ENCODE results near the gene OSM.

Gene OSM

DNA sequence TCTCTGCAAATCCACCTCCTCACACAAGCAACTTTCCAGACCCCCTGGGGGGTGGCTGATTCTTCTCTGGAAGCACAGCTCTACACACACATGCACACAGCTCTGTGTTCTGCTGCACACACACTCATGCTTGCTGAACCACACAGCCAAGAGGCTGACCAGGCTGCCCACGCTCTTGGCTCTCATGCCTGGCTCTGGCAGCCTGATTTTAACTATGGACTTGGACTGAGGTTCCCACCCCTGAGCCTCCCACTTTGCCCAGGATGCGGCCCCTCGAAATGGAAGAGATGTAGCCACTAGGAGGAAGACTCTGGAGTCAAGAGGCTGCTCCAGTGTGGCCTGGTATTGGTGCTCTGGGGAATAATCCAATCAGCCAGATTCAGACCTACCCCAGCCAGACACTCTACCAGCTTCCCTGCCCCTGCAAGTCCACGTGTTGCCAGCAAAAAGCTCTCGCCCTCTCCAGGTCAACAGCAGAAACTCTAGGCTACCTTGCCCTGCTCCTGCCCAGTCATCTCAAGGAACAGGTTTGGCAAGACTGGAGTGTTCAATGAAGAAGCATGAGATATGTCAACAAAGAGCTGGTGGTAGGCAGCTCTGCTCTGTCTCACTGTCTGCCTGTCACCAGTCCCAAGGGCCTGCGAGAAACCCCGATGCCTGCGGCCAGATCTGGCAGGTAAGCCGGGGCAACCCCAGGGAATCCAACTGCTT, 31.5 kb upstream of the OSM start:
- DNase-seq (ENCODE audit: low spot score) = no peak

DNA sequence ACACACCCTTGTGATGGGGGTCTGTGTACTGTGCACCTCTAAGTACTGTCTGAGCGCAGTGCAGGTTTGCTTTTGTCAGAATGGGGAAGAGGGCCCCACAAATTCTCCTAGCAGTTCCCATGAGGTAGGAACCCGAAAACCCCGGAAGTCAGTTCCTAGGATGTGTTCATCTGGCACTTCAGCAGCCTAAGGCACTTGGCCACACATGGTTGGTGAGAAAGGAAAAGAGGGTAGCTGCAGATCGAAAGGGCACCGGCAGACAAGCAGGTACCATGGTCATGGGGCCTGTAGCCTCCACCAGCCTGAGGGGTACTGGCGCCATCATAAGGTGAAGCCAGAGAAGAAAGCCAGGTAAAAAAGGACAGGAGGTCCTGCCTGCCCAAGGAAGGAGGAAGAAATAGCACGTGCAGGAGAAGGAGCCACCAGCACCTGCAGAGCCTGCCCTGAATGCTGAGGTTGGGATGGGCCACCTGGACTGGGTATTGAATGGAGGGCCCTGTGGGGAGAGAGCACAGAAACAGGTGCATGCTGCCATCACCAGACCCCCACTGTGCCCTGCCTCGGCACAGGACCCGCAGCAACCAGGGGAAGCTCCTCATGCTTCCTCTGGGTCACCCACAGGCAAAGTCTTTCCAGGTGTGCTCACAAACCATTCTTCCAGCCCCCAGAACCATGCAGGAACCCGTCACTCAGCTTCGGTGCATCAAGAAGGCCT, 30.8 kb upstream of the OSM start:
- no peak for DNase-seq (ENCODE audit: low spot score)

DNA sequence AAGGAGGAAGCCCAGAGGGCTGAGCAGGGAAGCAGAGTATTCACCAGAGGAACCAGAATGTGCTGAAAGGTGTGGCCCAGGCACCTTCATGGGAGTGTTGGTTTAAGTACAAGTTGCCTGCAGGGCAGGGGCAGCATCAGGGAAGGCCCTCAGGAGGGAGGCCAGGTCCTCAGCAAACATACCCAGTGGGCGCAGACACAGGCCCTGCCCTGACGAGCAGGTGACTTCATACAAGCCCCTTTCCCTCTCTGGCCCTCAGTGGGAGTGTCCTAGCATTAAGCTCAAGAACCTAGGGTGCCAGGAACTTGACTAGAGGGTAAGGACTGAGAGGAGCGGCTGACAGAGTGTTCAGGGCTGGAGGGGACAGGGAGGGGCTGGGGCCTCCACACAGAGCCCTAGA, 30.2 kb upstream of the OSM start:
- no peak for DNase-seq (ENCODE audit: low spot score)

DNA sequence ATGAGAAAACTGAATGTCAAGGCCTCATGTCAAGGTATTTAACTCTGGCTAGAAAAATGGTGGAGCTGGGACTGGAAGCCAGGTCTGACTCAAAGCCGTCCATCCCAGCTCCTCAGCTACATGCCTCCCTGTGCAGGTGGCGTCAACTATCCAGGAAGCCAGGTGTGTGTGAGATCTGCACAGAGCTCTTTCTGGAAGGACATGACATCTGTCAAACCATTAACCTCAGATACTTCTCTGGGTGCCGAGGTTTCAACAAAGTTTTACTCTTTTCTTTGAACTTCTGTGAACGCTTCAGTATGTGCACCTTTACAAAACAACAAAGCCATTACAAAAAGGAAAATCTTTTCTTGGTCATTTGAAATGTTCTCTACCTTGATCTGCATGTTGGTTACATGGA, 29.7 kb upstream of the OSM start:
- no peak for DNase-seq (ENCODE audit: low spot score)

DNA sequence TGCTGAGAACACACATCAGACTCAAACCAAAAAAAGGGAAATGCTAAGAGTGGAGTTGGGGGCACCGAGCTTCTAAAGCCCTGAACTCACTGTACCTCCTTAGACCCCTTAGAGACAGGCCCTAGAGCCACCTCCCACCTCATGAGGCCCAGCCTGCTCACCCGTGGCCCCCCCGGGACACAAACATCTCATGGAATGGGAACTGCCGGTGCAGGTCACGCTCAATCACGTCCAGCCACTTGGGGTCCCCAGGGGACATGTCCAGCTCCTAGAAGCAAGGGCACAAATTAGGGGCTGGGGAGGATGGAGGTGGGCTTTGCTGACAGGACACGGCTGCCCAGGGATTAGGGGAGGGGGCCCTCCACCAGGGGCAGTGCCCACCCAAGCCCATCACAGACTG, 28.9 kb upstream of the OSM start:
- no peak for DNase-seq (ENCODE audit: low spot score)

DNA sequence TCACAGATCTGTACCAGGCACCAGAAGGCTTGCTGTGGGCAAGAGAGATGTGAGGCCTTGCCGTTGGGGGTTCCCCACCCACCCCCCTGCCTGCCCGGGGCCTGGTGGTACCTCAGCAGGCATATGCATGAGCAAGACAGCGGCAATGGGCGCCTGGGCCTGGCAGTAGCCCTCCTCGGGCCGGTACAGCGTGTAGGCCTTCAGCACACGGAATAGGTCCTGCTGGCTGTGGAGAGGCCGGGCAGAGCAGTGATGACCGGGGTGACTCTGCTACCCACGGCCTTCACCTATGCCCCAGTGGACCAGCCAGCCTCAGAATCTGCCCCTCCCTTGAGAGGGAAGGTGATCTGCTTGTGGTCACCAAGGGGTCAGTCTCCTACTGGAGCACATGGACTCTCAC, 28.2 kb upstream of the OSM start:
- DNase-seq (ENCODE audit: low spot score) = no peak

DNA sequence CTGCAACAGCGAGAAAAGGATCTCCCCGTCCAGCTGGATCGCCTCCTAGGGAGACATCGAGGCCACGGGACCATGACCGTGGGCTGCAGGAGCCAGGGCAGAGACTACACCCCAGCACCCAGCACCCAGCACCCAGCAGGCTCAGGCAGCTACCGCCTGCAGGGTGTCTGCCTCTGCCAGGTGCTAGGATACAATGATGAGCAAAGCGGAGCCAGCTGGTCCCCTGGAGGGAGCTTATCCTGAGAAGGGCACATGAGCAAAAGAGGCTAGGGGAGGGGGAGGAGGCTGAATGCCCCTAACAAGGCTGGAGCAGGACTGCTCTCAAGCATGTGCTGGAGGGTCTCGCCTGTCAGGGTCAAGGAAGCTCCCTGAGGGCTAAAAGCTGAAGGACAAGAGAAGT, 27.4 kb upstream of the OSM start:
- DNase-seq (ENCODE audit: low spot score) = no peak

DNA sequence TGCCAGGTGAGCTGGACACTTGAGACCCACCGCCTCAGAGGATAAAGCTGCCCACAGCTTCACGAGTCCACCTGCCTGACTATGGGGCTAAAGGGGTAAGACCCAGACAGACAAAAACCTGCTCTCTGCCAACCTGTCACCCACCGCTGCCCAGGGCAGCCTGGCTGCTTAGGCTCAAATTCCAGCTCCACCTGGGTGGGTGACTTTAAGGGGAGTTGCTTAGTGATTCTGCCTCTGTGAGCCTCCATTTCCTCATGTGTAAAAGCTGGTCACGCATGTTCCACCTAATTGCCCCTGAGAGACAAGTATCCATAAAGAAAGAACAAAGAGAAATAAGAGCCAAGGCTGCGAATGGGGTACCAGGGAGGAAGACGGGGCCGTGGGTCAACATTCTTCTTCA, 26.4 kb upstream of the OSM start:
- DNase-seq (ENCODE audit: low spot score) = no peak

DNA sequence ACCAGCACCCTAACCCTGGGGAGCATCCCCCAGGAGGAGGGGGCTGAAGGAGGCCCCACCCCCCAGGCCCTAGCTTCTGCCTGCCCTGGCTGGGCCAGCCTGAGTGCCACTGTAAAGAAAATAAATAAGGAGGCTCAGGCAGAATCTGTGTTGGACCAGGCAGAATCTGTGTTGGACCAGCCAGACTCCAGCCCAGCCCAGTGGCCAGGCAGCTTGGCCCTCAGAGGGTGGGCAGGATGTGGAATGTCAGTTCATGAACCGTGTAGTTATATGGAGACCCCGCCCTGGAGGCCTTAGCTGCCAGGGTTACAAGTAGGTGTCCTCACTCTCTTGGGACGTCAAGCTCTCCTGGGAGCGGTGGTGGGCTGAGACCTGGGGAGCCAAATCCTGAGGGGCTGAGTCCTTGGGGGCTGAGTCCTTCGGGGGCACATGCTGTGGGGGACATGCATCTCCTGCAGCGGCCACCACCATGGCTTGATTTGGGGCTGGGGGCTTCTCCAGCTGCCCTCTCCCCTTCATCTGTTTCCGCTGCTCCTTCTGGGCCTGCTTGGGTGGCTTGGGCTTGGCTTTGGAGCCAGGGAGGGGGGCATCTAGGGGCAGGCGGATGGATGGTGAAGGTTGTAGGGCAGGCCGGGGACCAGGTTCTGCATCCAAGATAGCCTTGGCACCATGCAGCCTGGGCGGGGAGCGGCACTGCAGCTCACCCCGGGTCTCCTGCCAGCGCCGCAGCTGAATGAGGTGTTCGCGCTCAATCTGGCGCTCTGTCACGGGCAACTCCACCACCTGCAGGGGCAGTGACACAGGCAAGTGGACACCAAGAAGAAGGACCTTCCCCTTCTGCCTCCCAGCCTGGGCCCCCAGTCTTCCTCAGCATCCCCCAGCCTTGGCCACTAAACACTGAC, 25.7 kb upstream of the OSM start:
- DNase-seq (ENCODE audit: low spot score) = no peak

DNA sequence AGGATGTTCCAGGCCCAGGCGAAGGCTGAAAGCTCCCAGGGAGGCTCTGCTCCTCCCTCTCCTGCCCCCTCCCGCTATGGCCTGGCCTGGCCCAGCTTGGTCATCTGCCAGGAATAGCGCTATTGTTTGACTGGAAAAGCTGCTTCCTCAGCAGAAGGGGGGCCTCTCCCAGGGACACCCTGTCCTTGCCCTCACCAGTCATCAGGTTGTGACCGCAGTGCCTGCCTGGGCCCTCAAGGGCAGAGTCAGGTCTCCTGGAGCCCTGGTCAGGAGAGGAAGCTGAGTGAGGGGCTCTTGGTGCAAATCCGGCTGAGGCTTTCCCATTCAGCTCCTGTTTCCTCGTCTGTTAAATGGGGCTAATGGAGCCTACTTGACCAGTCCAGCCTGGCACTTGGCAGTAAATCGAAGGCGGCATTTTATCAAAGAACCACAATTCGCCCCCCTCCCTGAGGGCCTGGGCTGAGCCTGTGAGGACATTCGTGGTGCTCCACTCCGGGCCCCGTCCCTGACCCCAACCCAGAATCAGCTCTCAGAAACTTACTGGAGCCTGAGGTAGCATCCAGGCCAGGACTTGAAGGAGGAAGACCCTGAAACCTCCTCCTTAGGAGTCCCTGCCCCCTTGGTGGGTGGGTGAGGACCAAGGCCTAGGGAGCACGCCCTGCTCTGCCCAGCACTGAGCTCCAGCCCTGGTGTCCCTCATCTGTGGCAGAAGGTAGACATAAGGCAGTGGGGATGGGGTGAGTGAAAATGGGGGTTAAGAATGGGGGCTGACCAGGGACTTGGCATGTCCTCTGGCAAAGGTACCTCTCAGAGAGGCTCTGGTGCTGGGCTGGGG, 24.6 kb upstream of the OSM start:
- no peak for DNase-seq (ENCODE audit: low spot score)

DNA sequence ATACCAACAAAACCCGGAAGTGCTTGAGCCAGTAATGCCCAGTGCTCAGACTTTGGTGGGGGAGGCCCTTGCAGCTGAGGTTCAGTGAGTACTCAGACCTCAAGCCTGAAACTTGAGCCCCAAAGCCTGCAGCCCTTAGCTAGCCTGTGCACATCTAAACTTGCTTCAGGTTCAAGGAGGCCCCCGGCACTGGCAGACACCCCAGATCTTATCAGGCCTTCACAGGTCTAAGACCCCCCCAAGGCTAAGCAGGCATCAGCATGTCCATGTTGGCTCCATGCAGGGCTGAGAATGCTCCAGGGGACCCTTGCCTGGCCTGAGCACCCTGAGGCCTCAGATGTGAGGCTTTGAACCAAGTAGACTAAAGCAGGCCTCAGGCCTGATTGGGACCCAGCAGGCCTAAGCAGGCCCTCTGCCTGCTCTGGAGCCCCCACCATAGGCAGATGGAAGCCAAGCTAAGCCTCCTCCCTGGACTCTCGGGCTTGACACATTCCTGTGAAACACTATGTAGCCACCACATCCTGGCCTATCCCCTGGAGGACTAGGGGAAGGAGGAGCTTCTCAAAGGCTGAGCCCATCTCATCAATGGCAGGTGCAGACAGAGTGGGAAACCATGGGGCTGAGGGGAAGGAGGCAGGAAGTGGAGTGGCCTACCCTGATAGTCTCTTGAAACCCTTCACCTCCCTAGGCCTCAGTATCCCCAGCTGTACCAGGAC, 23.8 kb upstream of the OSM start:
- DNase-seq (ENCODE audit: low spot score) = no peak

DNA sequence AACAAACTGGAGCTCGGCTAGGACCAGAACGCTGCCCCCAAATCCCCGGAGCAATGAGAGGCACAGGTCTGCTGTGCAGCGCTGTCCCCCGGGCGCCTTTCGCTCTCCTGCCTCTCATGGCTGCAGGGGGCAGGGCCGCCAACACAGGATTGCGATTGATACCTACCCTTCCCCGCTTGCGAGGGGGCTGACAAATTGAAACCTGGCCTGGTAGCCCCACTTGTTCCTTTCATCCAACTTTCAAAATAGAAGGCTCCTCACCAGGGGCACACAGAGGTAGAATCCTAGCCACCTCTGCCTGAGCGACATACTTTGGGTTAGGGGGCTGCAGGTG, 23.3 kb upstream of the OSM start:
- no peak for DNase-seq (ENCODE audit: low spot score)

DNA sequence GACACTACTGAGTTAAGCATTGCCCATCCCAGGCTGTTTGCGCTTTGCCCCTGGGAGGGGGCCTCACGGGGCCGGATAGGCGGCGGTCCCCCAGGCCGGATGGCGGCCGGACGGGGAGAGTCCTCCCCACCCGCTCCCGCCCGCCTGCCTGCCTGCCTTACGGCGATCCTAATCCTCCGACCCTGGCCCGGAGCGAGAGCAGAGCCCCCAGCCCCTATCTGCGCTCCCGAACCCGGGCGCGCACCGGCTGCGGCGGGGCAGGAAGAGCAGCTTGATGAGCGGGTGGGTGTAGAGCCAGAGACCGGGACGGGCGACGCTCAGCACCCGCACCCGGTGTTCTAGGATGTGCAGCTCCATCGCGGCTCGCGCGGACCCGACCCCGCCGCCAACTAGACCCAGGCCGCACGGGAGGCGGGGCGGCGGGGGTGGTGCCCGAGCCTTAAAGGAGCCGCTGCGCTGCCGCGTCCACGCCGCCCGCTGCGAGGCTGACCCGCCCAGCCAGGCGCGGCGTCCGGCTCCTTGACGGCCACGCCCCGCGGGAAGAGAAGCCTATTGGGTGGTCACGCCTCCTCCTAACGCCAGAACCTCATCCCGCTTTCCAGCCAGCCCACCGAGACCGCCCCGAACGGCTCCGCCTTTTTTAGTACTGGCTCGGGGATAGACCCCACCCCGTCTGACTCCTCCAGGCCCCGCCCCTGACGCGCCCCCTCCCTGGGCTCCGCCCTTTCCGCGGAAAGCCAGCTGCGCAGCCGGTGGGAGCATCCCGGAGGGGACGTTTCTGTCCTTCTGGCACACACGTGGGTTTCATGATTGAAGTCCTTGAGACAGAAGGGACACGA, 22.7 kb upstream of the OSM start, which contains the start of gene CASTOR1:
Gene CASTOR1 (minus strand): TSS at position 365 of the 839 bp plus-strand sequence. CDS start 8 bp downstream, at position 357.
- DNase-seq (ENCODE audit: low spot score) = peak; percentile 98

DNA sequence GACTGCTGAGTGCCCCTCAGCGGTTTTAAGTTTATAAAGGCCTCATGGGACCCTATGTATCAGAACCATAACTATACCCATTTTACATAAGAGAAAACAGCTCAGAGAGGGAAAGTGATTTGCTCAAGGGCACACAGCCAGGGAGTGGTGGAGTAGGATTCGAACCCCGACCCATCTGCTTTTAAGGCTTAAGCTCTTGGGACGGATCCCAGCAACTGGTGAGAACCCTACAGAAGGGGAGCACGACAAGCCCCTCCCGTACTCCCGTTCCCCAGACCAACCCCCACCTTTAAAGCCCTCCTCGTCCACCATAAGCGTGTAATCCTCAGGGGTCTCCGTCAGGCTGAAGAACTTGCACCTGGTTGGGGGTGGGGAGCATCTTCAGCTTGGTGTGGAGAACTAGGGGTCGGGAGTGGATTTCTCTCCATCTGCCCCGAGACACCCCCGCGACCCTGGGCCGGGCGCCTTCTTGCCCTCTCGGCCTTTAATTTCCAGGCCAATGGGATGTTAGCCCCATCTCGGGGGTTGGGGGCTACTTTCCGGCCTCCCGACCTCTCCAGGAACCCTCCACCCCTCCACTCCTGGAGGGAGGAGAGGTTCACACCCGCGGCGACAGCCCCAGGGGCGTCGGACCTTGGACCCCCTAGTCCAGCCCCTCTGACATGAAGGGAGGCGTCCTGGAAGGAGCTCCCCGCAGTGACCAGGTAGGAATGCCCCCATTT, 21.9 kb upstream of the OSM start:
- no peak for DNase-seq (ENCODE audit: low spot score)

DNA sequence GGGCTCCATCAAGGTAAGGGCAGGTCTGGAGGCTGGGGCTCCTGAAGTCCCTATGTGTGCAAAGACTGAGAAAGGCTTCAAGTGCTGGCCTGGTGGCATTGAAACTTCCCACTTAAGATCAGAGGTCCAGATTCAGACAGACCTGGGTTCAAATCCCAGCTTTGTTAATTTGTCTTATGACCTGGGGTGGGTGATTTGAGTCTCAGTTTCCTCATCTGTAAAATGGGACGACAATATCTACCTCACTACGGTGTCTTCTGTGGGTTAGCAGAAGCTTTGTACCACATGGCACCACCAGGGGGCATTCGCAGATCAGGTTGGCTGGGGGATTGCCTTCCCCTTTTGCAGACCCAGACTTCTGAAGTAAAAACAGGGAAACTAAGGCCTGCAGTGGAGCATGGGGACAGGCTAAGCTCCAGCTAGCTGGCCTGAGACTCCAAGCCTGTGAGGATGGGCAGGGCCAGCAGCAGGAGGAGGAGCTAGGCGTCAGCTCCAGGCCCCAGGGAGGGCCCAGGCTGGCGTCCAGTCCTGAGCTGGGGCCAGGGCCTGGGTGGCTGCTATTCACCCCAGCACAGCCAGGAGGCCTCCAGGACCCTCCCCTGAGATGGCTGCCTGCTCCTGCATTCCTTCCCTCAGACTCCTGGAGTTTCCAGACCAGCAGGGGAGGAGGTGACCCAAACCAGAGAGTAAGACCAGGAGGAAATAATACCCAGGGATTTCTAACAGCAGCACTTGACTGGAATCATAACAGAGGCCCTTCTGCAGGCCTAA, 21.2 kb upstream of the OSM start:
- peak; percentile 86 for DNase-seq (ENCODE audit: low spot score)

DNA sequence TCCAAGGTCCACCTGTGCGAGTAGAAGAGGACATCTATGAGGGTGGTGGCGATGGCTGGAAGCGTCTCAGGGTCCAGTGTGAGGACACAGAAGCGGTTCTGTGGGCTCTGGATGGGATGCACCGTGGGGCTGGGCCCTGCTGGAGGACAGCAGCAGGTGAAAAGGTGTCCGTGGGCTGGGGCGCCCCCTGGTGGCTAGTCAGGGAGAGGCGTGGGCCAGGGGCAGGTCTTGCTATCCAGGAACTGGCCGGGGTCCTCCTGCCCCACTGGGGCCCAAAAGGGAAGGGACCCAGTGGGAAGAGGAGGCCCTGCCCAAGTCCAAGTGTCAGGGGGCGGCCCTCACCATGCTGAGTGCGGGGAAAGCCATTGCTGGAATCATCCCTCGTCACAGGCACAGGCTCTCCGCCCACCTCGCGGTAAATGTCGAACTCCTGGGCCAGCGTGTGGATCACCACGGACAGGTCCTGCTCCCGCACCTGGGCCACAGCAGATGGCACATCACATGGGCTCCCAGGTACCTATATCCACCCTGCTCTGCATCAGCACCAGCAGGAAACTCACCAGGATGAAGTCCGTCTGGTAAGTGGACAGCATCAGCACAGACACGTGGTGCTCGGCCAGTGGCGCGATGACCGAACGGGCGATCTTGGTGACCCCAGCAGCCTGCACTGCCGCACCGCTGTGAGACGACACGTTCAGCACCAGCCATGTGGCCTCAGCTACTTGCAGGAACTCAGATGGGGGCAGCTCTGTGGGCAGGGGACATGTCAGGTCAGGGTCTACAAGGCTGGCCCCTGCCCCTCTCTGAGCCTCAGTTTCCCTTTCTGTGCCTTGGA, 20.4 kb upstream of the OSM start:
- DNase-seq (ENCODE audit: low spot score) = no peak

DNA sequence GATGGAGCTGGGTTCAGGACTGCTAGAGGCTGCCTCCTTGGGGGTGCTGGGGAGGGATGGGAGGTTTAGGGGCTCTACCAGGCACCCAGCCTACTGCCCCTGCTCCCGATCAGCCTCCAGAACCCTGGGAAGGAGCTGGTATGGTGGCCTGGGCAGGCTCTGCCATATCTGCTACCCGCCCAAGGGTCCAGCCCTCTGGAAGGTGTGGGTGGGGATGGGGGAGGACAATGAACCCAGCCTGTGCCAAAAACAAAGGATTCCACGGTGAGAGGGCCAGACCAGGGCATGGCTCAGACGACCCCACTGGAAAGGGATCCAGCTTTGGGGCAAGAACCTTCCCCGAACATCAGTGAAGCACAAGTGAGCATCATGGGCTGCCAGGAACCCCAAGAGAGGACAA, 19.7 kb upstream of the OSM start:
- no peak for DNase-seq (ENCODE audit: low spot score)

DNA sequence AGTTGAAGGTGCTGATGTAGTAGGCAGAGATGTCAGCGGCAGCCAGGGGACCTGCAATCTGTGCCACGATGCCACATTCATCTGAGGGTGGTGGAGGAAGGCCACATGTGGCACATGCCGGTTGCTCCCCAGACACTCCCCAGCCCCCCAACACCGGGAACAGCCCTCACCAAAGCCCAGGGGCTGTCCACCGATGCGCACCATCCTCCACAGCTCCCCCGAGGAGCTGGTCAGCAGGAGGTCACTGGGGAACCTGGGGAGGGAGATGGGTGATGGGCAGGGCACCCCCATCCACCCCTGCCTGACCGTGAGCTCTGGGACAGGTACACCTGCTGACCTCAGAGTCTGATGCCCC, 19.2 kb upstream of the OSM start:
- no peak for DNase-seq (ENCODE audit: low spot score)
